SJSA1 (cell line): ENCODE measurements around the gene HSPB8. TPM values are rescaled to one million over a fixed set of nuclear protein-coding genes. Genes with fewer than 3 reads are reported as not detected.

Source experiments
- DNase-seq, 2 experiments: peaks; one replicate each; pipeline ENCODE4 v3.0.0-alpha.2; 2015 to 2020; ENCODE audit warnings: low spot score in 2 of 2, low read depth in 1 of 2
- H3K27ac ChIP-seq: fragments of 250-450 bp; sonication (Bioruptor Pico); 2 replicates; pipeline ENCODE4 v1.5.1; 2020; ENCODE audit warnings: mild to moderate bottlenecking, moderate library complexity
- H3K27me3 ChIP-seq: fragments of 250-450 bp; sonication (Bioruptor Pico); replicated peaks from 2 replicates; pipeline ENCODE4 v1.5.1; 2020; ENCODE audit warnings: mild to moderate bottlenecking, moderate library complexity
- H3K36me3 ChIP-seq: fragments of 250-450 bp; sonication (Bioruptor Pico); 2 replicates; pipeline ENCODE4 v1.5.1; 2020; ENCODE audit warnings: mild to moderate bottlenecking
- H3K4me1 ChIP-seq: fragments of 250-450 bp; sonication (Bioruptor Pico); replicated peaks from 2 replicates; pipeline ENCODE4 v1.6.1; 2021; ENCODE audit warnings: mild to moderate bottlenecking
- H3K4me3 ChIP-seq: fragments of 250-450 bp; sonication (Bioruptor Pico); 2 replicates; pipeline ENCODE4 v1.5.1; 2020; ENCODE audit warnings: mild to moderate bottlenecking
- H3K9me3 ChIP-seq: fragments of 250-450 bp; sonication (Bioruptor Pico); replicated peaks from 2 replicates; pipeline ENCODE4 v1.5.1; 2020; ENCODE audit warnings: mild to moderate bottlenecking
- total RNA-seq: library from RNA; depleted of rRNA; stranded (reverse); fragments of >200 nt; shearing (Covaris generic); gene quantifications from 2 replicates; pipeline ENCODE4 v1.2.3, GENCODE V29; 2014; rRNA removed

HSPB8 gene
- 7.1 and 7.4 TPM in 2 replicates for total RNA-seq

- no peaks in the 10 kb centered on the region for H3K27me3 ChIP-seq
- peak within 1 kb of the TSS; percentile 67 for H3K27ac ChIP-seq
- no peaks in the 10 kb centered on the region for H3K9me3 ChIP-seq
- no peaks in the 10 kb centered on the region; the same call in 1 of the 2 replicates for H3K36me3 ChIP-seq
- peaks cover 38% of the 10 kb centered on the region for H3K4me1 ChIP-seq
- peak; percentile 56 to 70 for DNase-seq
- peak within 1 kb of the TSS; percentile 31 for H3K4me3 ChIP-seq
Observed at GRCh38 chr12:119178544-119179334, at the start of gene HSPB8. HSPB8 (plus strand) TSS chr12:119178931; CDS start chr12:119179313, 382 bp downstream.

GRCh38 chr12:119129827-119130434 lies 48.8 kb upstream of the HSPB8 start:
- no peaks in the 10 kb centered on the region for H3K36me3 ChIP-seq
- no peaks in the 10 kb centered on the region for H3K4me1 ChIP-seq
- no peak overlapping the region for H3K27ac ChIP-seq
- no peaks in the 10 kb centered on the region for H3K9me3 ChIP-seq
- no peak for DNase-seq
- no peaks in the 10 kb centered on the region for H3K27me3 ChIP-seq
- no peak overlapping the region for H3K4me3 ChIP-seq

GRCh38 chr12:119130523-119130922 lies 48.2 kb upstream of the HSPB8 start:
- DNase-seq, result no peak
- Histone ChIP-seq H3K9me3 (no peaks in the 10 kb centered on the region), H3K27me3 (no peaks in the 10 kb centered on the region), H3K4me1 (no peaks in the 10 kb centered on the region), H3K4me3 (no peak overlapping the region), H3K27ac (no peak overlapping the region), H3K36me3 (no peaks in the 10 kb centered on the region)

DNA sequence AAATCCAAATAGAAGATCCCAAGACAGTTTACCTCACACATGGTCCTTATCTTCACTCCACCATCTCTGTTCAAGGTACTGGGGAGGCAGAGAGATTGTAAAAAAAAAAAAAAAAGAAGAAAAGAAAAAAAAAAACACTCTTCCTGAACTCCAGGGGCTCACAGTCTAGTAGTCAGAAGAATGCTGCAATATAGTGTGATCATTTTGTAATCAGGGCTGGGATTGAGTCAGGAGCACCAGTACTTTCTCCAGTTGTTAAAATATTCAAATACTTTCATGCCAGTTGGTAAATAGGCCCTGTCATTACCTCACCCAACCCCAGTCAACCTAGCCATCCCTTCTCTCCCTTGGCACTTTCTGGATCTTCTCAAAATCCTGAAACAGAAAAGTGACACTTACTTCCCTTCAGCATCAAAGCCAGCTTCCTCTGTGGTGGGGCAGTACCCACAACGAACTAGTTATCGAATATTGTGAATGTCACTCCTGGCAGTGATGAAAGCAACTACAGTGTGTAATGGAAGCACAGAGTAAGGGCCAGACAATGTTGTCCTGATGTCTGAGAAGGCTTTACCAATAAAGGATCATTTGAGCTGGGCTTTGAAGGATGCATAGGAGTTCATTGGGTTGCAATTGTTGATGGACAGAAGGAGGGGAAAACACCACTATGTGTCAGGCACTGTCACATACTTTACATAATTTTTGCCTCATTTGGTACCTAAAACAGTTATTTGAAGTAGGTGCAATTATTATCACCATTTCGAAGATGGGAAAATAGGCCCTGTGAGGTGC lies 44.3 kb upstream of the HSPB8 start:
- Histone ChIP-seq H3K4me1 (no peaks in the 10 kb centered on the region), H3K36me3 (no peaks in the 10 kb centered on the region), H3K27ac (no peak overlapping the region), H3K4me3 (no peak overlapping the region), H3K27me3 (no peaks in the 10 kb centered on the region), H3K9me3 (no peaks in the 10 kb centered on the region)
- no peak for DNase-seq

DNA sequence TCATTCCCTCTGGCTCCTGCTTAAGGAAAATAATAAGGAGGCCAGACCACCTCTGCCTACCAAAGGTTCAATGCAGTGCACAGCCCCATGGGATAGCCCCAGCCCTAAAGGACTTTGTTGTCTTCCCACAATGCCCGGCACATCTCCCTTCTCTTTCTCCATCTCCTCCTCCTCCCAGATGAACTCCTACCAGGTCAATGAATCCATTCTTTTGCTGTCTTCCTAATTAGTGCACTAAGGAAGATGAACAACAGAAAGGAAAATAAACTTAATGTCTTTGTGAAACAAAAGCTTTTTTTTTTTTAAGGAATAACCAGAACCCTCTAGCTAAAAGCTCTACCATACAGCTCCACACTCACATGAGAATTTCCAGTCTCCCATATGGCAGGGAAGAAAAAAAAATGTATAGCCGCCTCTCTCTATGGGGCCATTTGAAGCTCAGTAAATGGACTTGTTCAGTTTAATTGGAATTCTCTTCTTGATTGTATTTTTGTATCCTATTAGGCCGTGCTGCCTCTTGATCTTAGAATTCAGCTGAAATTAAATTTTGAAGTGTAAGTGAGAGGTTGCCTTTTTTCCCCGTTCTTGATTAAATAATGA lies 41.8 kb upstream of the HSPB8 start:
- no peak for DNase-seq
- 0 out of 2 replicates have a peak, but pooled peaks cover 3% of the 10 kb centered on the region for H3K27me3 ChIP-seq
- H3K36me3 ChIP-seq, result no peaks in the 10 kb centered on the region
- H3K4me3 ChIP-seq, result no peak overlapping the region
- no peaks in the 10 kb centered on the region for H3K4me1 ChIP-seq
- no peaks in the 10 kb centered on the region for H3K9me3 ChIP-seq
- H3K27ac ChIP-seq, result no peak overlapping the region

DNA sequence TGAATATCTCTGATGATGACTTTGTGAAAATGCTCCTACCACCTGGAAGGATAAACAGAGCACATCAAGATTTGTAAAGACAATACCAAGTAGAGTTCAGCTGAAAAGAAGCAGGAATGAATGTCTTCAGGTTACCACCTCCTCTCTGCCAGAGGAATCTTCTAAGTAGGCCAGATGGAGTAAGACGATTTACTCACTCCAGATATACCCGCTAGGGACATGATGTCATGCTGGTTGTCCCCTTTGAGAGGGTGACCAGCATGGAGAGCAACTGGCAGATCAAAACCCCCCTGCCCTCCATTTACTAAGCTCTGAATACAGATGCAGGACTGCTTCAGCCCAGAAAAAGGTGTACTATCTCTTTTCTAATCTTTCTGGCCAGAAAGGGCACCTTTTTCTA lies 39.3 kb upstream of the HSPB8 start:
- Histone ChIP-seq H3K27ac (no peak overlapping the region), H3K27me3 (0 out of 2 replicates have a peak, but pooled peaks cover 3% of the 10 kb centered on the region), H3K36me3 (no peaks in the 10 kb centered on the region), H3K4me1 (no peaks in the 10 kb centered on the region), H3K9me3 (no peaks in the 10 kb centered on the region), H3K4me3 (no peak overlapping the region)
- no peak for DNase-seq

DNA sequence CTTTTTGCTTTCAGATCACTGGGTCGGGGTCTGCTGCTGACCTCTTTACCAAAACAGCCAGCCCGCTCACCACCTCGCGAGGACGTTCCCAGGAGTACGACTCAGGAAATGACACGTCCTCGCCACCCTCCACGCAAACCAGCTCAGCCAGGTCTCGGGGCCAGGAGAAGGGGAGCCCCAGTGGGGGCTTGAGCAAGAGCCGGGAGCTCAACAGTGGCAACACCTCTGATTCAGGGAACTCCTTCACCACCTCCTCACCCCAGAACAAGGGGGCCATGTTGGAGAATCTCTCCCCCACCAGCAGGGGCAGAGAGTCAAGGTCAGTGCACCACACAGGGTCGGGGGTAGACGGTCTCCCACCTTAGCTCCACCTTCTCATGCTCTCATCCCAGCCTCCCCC lies 33.4 kb upstream of the HSPB8 start:
- Histone ChIP-seq H3K4me3 (no peak overlapping the region), H3K4me1 (no peaks in the 10 kb centered on the region), H3K36me3 (no peaks in the 10 kb centered on the region), H3K9me3 (no peaks in the 10 kb centered on the region), H3K27me3 (0 out of 2 replicates have a peak, but pooled peaks cover 2% of the 10 kb centered on the region), H3K27ac (no peak overlapping the region)
- DNase-seq, result no peak

DNA sequence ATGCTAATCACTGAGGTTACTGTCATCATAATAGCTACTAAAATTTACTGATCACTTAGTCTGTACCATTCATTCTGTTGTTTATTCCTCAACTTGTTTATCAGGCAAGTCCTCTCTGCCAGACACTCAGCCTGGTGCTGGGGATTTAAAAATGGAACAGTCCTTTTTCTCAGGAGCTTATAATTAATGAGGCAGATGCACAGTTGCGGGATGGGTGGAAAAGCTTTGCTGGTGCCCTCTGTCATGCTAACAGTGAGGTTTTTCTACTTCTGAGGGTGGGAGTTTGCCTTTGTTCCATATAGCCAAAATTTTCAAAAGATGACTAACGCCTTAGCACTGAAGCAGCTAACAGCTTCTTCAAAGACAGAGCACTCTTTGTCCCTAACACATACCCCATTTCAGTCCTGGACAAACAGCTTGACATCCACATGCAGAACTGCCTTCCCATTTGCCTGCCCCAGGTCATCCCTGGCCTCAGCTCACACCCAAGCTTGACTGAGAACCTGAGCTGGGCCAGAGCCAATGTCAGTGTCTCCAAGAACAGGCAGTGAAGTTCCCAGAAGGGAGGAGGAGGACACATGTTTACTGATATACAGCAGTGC lies 30.8 kb upstream of the HSPB8 start:
- no peaks in the 10 kb centered on the region for H3K9me3 ChIP-seq
- no peak overlapping the region for H3K27ac ChIP-seq
- H3K27me3 ChIP-seq, result no peaks in the 10 kb centered on the region
- H3K4me3 ChIP-seq, result no peak overlapping the region
- no peaks in the 10 kb centered on the region for H3K36me3 ChIP-seq
- no peaks in the 10 kb centered on the region for H3K4me1 ChIP-seq
- no peak for DNase-seq

- Histone ChIP-seq H3K4me1 (no peaks in the 10 kb centered on the region), H3K9me3 (no peaks in the 10 kb centered on the region), H3K36me3 (no peaks in the 10 kb centered on the region), H3K4me3 (no peak overlapping the region), H3K27ac (no peak overlapping the region), H3K27me3 (no peaks in the 10 kb centered on the region)
- DNase-seq, result no peak
Observed at GRCh38 chr12:119149270-119149669, 29.5 kb upstream of the HSPB8 start.

- Histone ChIP-seq H3K9me3 (no peaks in the 10 kb centered on the region), H3K36me3 (no peaks in the 10 kb centered on the region), H3K27ac (no peak overlapping the region), H3K4me1 (no peaks in the 10 kb centered on the region), H3K27me3 (no peaks in the 10 kb centered on the region), H3K4me3 (no peak overlapping the region)
- DNase-seq, result no peak
Observed at GRCh38 chr12:119151445-119152026, 27.2 kb upstream of the HSPB8 start.

DNA sequence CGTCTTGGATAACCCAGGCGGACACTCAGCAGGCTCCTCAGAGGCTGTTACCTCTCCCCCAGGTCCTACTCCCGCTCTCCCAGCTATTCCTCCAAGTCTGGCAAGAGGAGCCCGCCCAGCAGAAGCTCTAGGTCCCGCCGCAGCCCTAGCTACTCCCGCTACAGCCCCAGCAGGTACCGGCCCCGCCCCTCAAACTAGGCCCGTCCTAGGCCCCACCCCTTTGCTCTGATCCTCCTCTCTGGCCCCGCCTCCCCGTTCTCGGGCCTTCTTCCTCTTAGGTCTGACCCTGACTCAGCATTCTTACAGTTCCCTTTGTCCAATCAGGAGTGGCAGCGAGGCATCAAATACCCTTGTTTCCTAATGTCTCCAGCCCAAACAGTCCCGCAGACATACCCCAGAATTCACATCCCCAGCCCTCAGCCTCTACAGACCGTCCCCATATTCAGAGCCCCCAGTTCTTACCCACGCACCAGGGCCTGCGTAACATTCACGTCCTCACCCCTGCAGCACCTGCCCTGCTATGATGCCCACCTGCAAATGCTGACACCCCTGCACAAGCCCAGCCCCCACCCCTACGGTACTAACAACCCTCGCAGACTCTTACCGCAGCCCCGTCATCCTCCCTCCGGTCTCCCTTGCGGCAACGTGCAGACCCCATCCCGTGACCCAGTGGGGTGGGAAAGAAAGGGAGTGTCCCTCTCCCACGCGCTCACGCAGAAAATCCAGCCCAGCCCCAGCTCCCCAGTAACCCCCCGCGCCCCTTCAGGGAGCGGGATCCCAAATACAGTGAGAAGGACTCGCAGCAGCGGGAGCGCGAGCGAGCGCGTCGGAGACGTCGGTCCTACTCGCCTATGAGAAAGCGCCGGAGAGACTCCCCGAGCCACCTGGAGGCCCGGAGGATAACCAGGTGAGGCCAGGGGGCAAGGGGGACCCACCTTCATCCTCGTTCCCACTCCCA lies 25.0 kb upstream of the HSPB8 start:
- DNase-seq, result no peak
- Histone ChIP-seq H3K4me1 (no peaks in the 10 kb centered on the region), H3K4me3 (no peak overlapping the region), H3K27me3 (no peaks in the 10 kb centered on the region), H3K36me3 (no peaks in the 10 kb centered on the region), H3K27ac (no peak overlapping the region), H3K9me3 (no peaks in the 10 kb centered on the region)

DNA sequence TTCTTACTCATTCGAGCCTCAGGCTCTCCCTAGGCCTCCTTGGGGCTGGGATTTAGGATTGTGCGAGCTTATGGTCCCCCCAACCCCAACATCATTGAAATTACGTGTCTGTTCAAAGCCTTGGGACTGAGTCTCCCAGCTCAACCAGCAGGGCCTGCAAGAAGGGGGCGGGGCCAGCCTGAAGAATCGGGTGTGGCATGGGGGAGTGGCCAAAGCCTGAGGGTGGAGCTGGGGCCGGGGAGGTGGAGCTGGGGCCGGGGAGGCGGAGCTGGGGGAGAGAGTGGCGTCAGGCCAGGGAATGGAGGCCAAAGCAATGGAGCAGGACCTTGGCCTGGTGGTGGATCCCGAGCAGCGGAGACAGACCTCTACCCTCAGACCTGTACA lies 24.3 kb upstream of the HSPB8 start:
- no peaks in the 10 kb centered on the region for H3K27me3 ChIP-seq
- H3K27ac ChIP-seq, result no peak overlapping the region
- H3K36me3 ChIP-seq, result no peaks in the 10 kb centered on the region
- no peak overlapping the region for H3K4me3 ChIP-seq
- H3K9me3 ChIP-seq, result no peaks in the 10 kb centered on the region
- no peaks in the 10 kb centered on the region for H3K4me1 ChIP-seq
- DNase-seq, result no peak
